Endothelial cell of umbilical vein (primary cell): ENCODE data around the gene LPIN2. TPM values are rescaled to one million over a fixed set of nuclear protein-coding genes. Genes with fewer than 3 reads are reported as not detected.
A peak's percentile ranks its signal among the peaks of the same experiment; 100 is the strongest.

Experiments used
- BruUV-seq: library from RNA; stranded (reverse); fragments of 400-500 nt; replicated peaks from 2 replicates; lab custom pipeline; 2021; lab: Mats Ljungman, UMichigan
- CTCF ChIA-PET: fragments of 300-600, 350-600 bp; sonication (Branson Sonifier 250); formaldehyde crosslinking; loops from one replicate; lab custom pipeline; 2021; ENCODE audit warnings: antibody characterized with exemption, inconsistent platforms; lab: Charles Lee
- POLR2A ChIA-PET: fragments of 300-600, 350-600 bp; sonication (Branson Sonifier 250); formaldehyde crosslinking; loops from one replicate; lab custom pipeline; 2021; ENCODE audit warnings: antibody characterized with exemption, inconsistent platforms; lab: Charles Lee
- DNase-seq: peaks from one replicate; pipeline ENCODE4 v3.0.0-alpha.2; 2011; ENCODE audit warnings: low read depth, low spot score
- FAIRE-seq: peaks from 2 replicates; lab custom pipeline; 2011; peaks lifted over from hg19 to GRCh38; lab: Jason Lieb, UNC
- H2AFZ ChIP-seq: 2 replicates; pipeline ENCODE4 v1.6.0; 2012; ENCODE audit warnings: low read depth, low read length, control low read depth, inconsistent platforms
- H3K27ac ChIP-seq: 2 replicates; pipeline ENCODE4 v1.5.1; 2011; ENCODE audit warnings: low read depth, mild to moderate bottlenecking, control low read depth, low read length, moderate library complexity; ENCODE audit not compliant: insufficient read depth
- H3K27me3 ChIP-seq, 2 experiments: 2 replicates each; pipeline versions ENCODE4 v1.6.0 to v1.6.1; 2011; ENCODE audit warnings: low read length in 2 of 2, mixed read lengths in 1 of 2; ENCODE audit not compliant: control insufficient read depth in 2 of 2, insufficient read depth in 2 of 2
- H3K36me3 ChIP-seq, 2 experiments: 2 replicates in 1 of 2; 3 replicates in 1 of 2; pipeline ENCODE4 v1.5.1; 2011; ENCODE audit warnings: low read length in 2 of 2, mild to moderate bottlenecking in 1 of 2, moderate library complexity in 1 of 2; ENCODE audit not compliant: control insufficient read depth in 2 of 2, insufficient read depth in 2 of 2; ENCODE audit errors: extremely low read depth in 1 of 2
- H3K4me1 ChIP-seq: 3 replicates; pipeline ENCODE4 v1.5.1; 2011; ENCODE audit warnings: mild to moderate bottlenecking, low read length; ENCODE audit not compliant: control insufficient read depth, insufficient read depth; ENCODE audit errors: extremely low read depth
- H3K4me2 ChIP-seq: 2 replicates; pipeline ENCODE4 v1.6.1; 2011; ENCODE audit warnings: low read length, control low read depth, mixed read lengths; ENCODE audit not compliant: insufficient read depth
- H3K4me3 ChIP-seq, 3 experiments: fragments of 200-600 bp in 1 of 3; sonication (generic), shearing (Covaris generic) in 1 of 3; replicated peaks in 1 of 3; 2 replicates each; pipeline ENCODE4 v1.5.1; 2011 to 2016; ENCODE audit warnings: control low read depth in 3 of 3, low read length in 3 of 3, mild to moderate bottlenecking in 2 of 3, inconsistent platforms in 1 of 3, low read depth in 1 of 3, moderate library complexity in 1 of 3; ENCODE audit not compliant: insufficient read depth in 1 of 3
- H3K79me2 ChIP-seq: 2 replicates; pipeline ENCODE4 v1.6.0; 2012; ENCODE audit warnings: low read length, inconsistent platforms; ENCODE audit not compliant: control insufficient read depth, insufficient read depth
- H3K9ac ChIP-seq: replicated peaks from 2 replicates; pipeline ENCODE3; 2011; ENCODE audit warnings: low read length, control low read depth; ENCODE audit not compliant: insufficient read depth; ENCODE audit errors: extremely low read depth
- H3K9me1 ChIP-seq: replicated peaks from 3 replicates; pipeline ENCODE4 v1.6.0; 2011; ENCODE audit warnings: mild to moderate bottlenecking, low read length; ENCODE audit not compliant: control insufficient read depth, insufficient read depth; ENCODE audit errors: extremely low read depth
- H3K9me3 ChIP-seq: replicated peaks from 2 replicates; pipeline ENCODE4 v1.5.1; 2012; ENCODE audit warnings: low read length, inconsistent platforms; ENCODE audit not compliant: control insufficient read depth, insufficient read depth
- H4K20me1 ChIP-seq: replicated peaks from 2 replicates; pipeline ENCODE3; 2011; ENCODE audit warnings: mild to moderate bottlenecking, low read length; ENCODE audit not compliant: control insufficient read depth, insufficient read depth; ENCODE audit errors: extremely low read depth
- FOS ChIP-seq: IDR thresholded peaks from 2 replicates; pipeline ENCODE4 v1.6.1; 2011; ENCODE audit warnings: mild to moderate bottlenecking, low read length, moderate library complexity, borderline replicate concordance; ENCODE audit not compliant: insufficient read depth
- JUN ChIP-seq: IDR thresholded peaks from 2 replicates; pipeline ENCODE4 v1.6.1; 2011; ENCODE audit warnings: borderline replicate concordance, low read depth; ENCODE audit not compliant: insufficient read length, insufficient read depth
- MYC ChIP-seq: IDR thresholded peaks from one replicate; pipeline ENCODE4 v1.6.1; 2011; ENCODE audit warnings: mild to moderate bottlenecking, low read depth, low read length
- dilution Hi-C: fragments of 300-500 bp; cut with MboI; formaldehyde crosslinking; loops from one replicate; pipeline ENCODE4 v1.15.0; 2019; ENCODE audit warnings: low sequenced_read_pairs; ENCODE audit not compliant: extremely low pct_ligation_motif_present
- intact Hi-C: fragments of 100-400 bp; cut with micrococcal nuclease; formaldehyde crosslinking; loops from one replicate; pipeline ENCODE4 v1.10.0; 2022
- polyA plus RNA-seq, 4 experiments: library from polyadenylated mRNA; depleted of rRNA in 3 of 4; stranded (reverse) in 3 of 4; unstranded in 1 of 4; fragments of >200 nt; gene quantifications; 2 replicates each; pipeline versions ENCODE4 v1.2.1 to v1.2.3, GENCODE V29; 2011 to 2012; ENCODE audit warnings: missing spikeins in 1 of 4
- total RNA-seq: library from RNA; stranded (reverse); gene quantifications from 2 replicates; pipeline ENCODE4 v1.2.3, GENCODE V29; 2021
- TF ChIP-seq, protein P1 (sequence below), 2 donors: IDR thresholded peaks; 1 replicate in 1 of 2; 2 replicates in 1 of 2; pipeline ENCODE4 v1.5.1; 2011; ENCODE audit warnings: low read length in 2 of 2, mild to moderate bottlenecking in 2 of 2, moderate library complexity in 2 of 2, control low read depth in 1 of 2, inconsistent platforms in 1 of 2, low read depth in 1 of 2; ENCODE audit not compliant: insufficient read depth in 1 of 2; ENCODE audit errors: extremely low read depth in 1 of 2
- TF ChIP-seq, protein P2 (sequence below): IDR thresholded peaks from 2 replicates; pipeline ENCODE4 v1.6.1; 2011; ENCODE audit not compliant: insufficient read depth, insufficient read length

The LPIN2 gene
- total and polyA plus RNA-seq, 2 donors (not counting 3 experiments of a cell fraction or from before 2014, with no cell fraction given), result 14.7 to 24.4 TPM

DNA sequence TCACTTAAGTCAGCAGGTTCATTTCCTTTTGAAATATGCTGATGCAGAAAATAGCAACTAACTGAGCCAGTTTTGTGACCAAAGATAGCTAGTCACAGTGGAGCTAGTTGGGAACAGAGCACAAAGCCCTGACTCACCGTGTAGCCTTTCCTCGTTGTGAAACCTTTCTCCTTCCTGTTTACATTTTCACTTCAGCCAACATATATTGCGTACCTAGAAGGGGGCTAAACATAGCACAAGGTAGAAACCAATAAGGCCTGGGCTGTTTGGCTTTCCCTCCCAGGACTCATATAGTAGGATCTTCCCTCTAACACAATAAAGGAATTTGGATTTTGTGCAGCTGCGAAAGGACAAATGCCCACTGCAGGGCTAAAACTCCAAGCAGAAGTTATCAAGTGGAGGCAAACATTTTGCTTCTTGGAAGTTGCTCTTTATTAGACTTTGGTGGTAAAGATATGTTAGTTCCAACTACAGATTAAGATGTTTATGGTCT, 24.5 kb upstream of the LPIN2 start:
- H3K27ac ChIP-seq, result peak overlapping the region; percentile 43
- BruUV-seq, result no TSS peak
- peak; percentile 90 for FAIRE-seq
- H3K9me1 ChIP-seq, result no peaks in the 10 kb centered on the region
- H3K27me3 ChIP-seq, result no peaks in the 10 kb centered on the region
- TF ChIP-seq, protein P1, sequence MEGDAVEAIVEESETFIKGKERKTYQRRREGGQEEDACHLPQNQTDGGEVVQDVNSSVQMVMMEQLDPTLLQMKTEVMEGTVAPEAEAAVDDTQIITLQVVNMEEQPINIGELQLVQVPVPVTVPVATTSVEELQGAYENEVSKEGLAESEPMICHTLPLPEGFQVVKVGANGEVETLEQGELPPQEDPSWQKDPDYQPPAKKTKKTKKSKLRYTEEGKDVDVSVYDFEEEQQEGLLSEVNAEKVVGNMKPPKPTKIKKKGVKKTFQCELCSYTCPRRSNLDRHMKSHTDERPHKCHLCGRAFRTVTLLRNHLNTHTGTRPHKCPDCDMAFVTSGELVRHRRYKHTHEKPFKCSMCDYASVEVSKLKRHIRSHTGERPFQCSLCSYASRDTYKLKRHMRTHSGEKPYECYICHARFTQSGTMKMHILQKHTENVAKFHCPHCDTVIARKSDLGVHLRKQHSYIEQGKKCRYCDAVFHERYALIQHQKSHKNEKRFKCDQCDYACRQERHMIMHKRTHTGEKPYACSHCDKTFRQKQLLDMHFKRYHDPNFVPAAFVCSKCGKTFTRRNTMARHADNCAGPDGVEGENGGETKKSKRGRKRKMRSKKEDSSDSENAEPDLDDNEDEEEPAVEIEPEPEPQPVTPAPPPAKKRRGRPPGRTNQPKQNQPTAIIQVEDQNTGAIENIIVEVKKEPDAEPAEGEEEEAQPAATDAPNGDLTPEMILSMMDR (IDR thresholded peaks at IDR 0.05; ENCODE audit: extremely low read depth in 1 of 2, insufficient read depth in 1 of 2, low read depth in 1 of 2, low read length in 2 of 2), result no peak
- no peak for TF ChIP-seq MYC
- TF ChIP-seq, protein P2, sequence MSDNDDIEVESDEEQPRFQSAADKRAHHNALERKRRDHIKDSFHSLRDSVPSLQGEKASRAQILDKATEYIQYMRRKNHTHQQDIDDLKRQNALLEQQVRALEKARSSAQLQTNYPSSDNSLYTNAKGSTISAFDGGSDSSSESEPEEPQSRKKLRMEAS, result no peak
- peak; percentile 32 for TF ChIP-seq JUN
- peak; percentile 53 for TF ChIP-seq FOS
- H3K36me3 ChIP-seq, result no peaks in the 10 kb centered on the region
- H3K4me3 ChIP-seq, result no peak overlapping the region
- dilution Hi-C loops, result no loop called here
- H3K9me3 ChIP-seq, result no peaks in the 10 kb centered on the region
- peaks cover 8% of the 10 kb centered on the region for H3K4me1 ChIP-seq
- peak overlapping the region; percentile 80 for H2AFZ ChIP-seq
- peak overlapping the region; percentile 34 for H3K4me2 ChIP-seq
- no peak overlapping the region for H3K9ac ChIP-seq
- peak; percentile 76 for DNase-seq
- H3K79me2 ChIP-seq, result no peaks in the 10 kb centered on the region
- ChIA-PET CTCF (interaction anchor here (0.8 to 1.3 kb wide), 6 partner anchors 23 to 114 kb away, joined by 3 to 18 read pairs (median 4); no protein-coding TSS in a partner anchor), POLR2A (no interaction called here)
- intact Hi-C loops, result no loop called here
- no peaks in the 10 kb centered on the region for H4K20me1 ChIP-seq
